Femur (tissue), 1 donor: Measurements from ENCODE around the gene PALD1.

Experiments
- DNase-seq: peaks from one replicate; pipeline ENCODE4 v3.0.0-alpha.2; 2017

PALD1 gene

GRCh38 chr10:70558871-70559810 is 80.6 kb downstream of the PALD1 start:
- DNase-seq: peak; percentile 85

- DNase-seq: peak; percentile 17
Observed at GRCh38 chr10:70559861-70560260, 81.3 kb downstream of the PALD1 start.

GRCh38 chr10:70560511-70560941 is 82.0 kb downstream of the PALD1 start:
- DNase-seq: peak; percentile 52

- DNase-seq: peak; percentile 71
Observed at GRCh38 chr10:70561070-70561469, 82.5 kb downstream of the PALD1 start.

GRCh38 chr10:70561558-70561957 is 83.0 kb downstream of the PALD1 start:
- DNase-seq: no peak

- DNase-seq: peak; percentile 77
Observed at GRCh38 chr10:70562036-70562755, 83.6 kb downstream of the PALD1 start.

- peak; percentile 24 for DNase-seq
Observed at GRCh38 chr10:70563230-70563629, 84.7 kb downstream of the PALD1 start.

- DNase-seq: peak; percentile 14
Observed at GRCh38 chr10:70564113-70564725, 85.7 kb downstream of the PALD1 start.

GRCh38 chr10:70564901-70565351 is 86.4 kb downstream of the PALD1 start:
- no peak for DNase-seq

- no peak for DNase-seq
Observed at GRCh38 chr10:70565556-70566514, 87.3 kb downstream of the PALD1 start.

- DNase-seq: peak; percentile 15
Observed at GRCh38 chr10:70566515-70567290, 88.1 kb downstream of the PALD1 start.

- peak; percentile 16 for DNase-seq
Observed at GRCh38 chr10:70567603-70568002, 89.0 kb downstream of the PALD1 start.

GRCh38 chr10:70568113-70568512 is 89.5 kb downstream of the PALD1 start:
- DNase-seq: no peak

GRCh38 chr10:70568781-70569495 is 90.4 kb downstream of the PALD1 start:
- no peak for DNase-seq

- DNase-seq: no peak
Observed at GRCh38 chr10:70571236-70571635, 92.7 kb downstream of the PALD1 start.

GRCh38 chr10:70571636-70572439 is 93.3 kb downstream of the PALD1 start:
- no peak for DNase-seq

GRCh38 chr10:70573599-70574506 is 95.3 kb downstream of the PALD1 start:
- no peak for DNase-seq

GRCh38 chr10:70575486-70575873 is 96.9 kb downstream of the PALD1 start:
- no peak for DNase-seq
